ENCODE data around the gene YY2.

Gene YY2

GRCh38 chrX:21821875-21822274 lies 33.9 kb upstream of the YY2 start:
- TF ChIP-seq CTCF (conservative IDR thresholded peaks at IDR 0.05; ENCODE audit: low read length): no peak
- no peak for DNase-seq (ENCODE audit: low read depth)
- no peak overlapping the region for H3K4me3 ChIP-seq (ENCODE audit: low read length)

DNA sequence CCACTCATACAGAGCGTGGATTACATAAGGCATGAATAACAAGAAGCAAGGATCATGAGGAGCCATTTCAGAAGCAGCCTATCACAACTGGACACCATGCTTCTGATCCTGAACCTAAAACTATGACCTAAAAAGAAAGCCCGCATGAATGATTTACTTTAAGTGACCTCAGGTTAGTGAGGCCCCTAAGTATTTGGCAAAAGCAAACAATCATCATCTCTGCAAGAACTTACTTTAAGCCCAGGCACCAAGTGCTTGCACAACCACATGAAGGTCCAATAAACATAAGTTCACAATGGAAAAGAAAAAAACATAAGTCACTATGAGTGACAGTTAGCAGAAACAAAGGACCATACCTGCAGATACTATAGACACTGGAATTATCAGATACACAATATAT lies 24.3 kb upstream of the YY2 start:
- DNase-seq (ENCODE audit: low read depth): no peak
- TF ChIP-seq CTCF (conservative IDR thresholded peaks at IDR 0.05; ENCODE audit: low read length): no peak

DNA sequence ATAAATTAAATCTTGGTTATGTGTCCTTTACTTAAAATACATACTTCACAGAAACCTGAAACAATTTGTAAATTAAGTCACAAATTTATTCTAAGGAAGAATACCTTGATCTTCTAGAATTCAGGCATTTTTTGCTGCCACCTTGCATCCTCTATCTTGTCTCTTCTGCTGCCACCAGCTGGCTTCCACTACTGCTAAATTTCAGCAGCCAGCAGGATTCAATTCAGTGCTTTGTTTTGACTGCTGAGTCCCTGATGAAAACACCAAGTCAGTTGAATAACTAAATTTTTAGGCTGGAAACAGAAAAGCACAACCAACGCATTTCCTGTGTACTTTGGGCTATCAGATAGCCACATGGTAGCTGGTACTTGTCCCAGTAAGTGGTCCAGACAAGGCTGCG lies 18.7 kb upstream of the YY2 start:
- DNase-seq (ENCODE audit: low read depth): no peak
- no peak for TF ChIP-seq CTCF (conservative IDR thresholded peaks at IDR 0.05; ENCODE audit: low read length)
- H3K4me3 ChIP-seq (ENCODE audit: low read length): no peak overlapping the region

More for the DNA sequence above, 24.3 kb upstream of the YY2 start:
- H3K4me3 ChIP-seq (ENCODE audit: low read length): no peak overlapping the region

- no peak for TF ChIP-seq CTCF (conservative IDR thresholded peaks at IDR 0.05; ENCODE audit: low read length)
- peak; percentile 15 for DNase-seq (ENCODE audit: low read depth)
- peak overlapping the region; percentile 74 for H3K4me3 ChIP-seq (ENCODE audit: low read length)
Measured at GRCh38 chrX:21838937-21839333, 16.9 kb upstream of the YY2 start.

GRCh38 chrX:21839334-21840192 lies 16.2 kb upstream of the YY2 start, which contains the start of gene MBTPS2:
Gene MBTPS2 (plus strand): TSS chrX:21839617. CDS start chrX:21839735, 118 bp downstream.
- DNase-seq (ENCODE audit: low read depth): peak; percentile 92
- peak; percentile 37; the same call in 1 of the 2 replicates for TF ChIP-seq CTCF (conservative IDR thresholded peaks at IDR 0.05; ENCODE audit: low read length)

GRCh38 chrX:21840193-21840545 lies 15.6 kb upstream of the YY2 start:
- DNase-seq (ENCODE audit: low read depth): peak; percentile 20

More at GRCh38 chrX:21839334-21840192, 16.2 kb upstream of the YY2 start, which contains the start of gene MBTPS2:
- H3K4me3 ChIP-seq (ENCODE audit: low read length): peak within 1 kb of the TSS; percentile 74

More at GRCh38 chrX:21840193-21840545, 15.6 kb upstream of the YY2 start:
- peak overlapping the region; percentile 74 for H3K4me3 ChIP-seq (ENCODE audit: low read length)
- TF ChIP-seq CTCF (conservative IDR thresholded peaks at IDR 0.05; ENCODE audit: low read length): no peak
